ENCODE measurements around the gene PEX3. TPM values are rescaled to one million over a fixed set of nuclear protein-coding genes. Genes with fewer than 3 reads are reported as not detected.
"Not testable (repeated sequence)": the region's sequence is repeated elsewhere in the genome, so short reads cannot be mapped to it uniquely, and the experiment has no call there.

The PEX3 gene
- polyA plus RNA-seq, 12 donors: 9.1 to 27.4 (median 19.2) TPM; not detected in 1

DNA sequence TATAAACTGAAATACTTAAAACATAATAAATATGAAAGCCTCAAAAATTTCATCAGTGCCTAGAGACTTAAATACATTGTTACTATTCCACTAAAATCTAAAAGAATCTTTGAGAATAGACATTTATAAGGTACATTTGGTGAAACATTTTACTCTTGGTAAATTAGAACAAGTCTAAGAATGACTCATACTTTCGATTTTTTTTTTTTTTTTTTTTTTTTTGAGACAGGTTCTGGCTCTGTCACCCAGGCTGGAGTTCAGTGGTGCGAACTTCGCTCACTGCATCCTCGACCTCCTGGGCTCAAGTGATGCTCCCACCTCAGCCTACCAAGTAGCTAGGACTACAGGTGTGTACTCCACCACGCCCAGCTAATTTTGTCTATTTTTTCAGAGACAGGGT is 54.5 kb downstream of the PEX3 start:
- no peak for DNase-seq

DNA sequence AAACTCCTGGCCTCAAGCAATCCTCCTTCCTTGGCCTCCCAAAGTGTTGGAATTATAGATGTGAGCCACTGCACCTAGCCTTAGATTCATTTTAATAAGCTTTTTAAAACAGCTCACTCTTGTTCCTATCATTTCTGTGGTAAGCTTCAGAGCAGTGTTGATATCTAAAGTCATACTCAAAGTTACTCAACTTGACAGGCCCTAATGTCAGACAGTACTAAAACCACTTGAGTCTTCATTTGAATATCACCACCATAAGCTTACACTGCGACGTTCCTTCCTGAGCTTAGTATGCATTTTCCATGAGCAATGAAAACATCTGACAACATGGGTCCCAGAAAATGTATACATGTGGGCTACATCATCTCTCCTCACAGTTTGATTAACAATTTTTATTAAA is 54.9 kb downstream of the PEX3 start:
- no peak for DNase-seq

DNA sequence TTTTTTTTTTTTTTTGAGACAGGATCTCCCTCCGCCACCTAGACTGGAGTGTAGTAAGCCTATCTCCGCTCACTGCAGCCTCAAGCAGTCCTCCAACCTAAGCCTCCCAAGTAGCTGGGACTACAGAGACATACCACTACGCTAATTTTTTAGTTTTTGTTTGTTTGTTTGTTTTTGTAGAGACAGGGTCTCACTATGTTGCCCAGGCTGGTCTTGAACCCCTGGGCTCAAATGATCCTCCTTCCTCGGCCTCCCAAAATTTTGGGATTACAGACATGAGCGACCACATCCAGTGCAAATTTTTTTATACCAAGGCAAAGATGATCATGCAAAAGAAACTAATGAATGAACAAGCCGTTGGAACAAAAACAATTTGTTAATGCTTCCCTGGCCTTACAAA is 55.6 kb downstream of the PEX3 start:
- DNase-seq: no peak

DNA sequence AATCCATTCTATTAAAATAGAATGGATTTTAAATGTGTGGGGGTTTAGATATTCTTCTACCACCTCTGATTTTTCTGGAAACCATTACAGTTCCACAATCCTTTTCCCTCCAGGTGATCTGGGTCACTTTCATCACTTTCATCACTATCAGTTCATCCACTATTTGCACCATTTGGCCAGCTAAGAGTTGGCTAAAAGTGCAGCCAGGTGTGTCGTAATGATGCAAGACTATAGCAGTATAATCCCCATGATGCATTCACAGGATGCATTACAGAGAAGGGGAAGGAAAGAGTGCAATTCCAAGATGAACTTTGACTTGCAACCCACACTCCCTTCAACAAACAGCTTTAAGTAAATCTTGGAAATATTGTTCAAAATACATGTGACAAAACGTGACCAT is 56.0 kb downstream of the PEX3 start:
- no peak for DNase-seq

DNA sequence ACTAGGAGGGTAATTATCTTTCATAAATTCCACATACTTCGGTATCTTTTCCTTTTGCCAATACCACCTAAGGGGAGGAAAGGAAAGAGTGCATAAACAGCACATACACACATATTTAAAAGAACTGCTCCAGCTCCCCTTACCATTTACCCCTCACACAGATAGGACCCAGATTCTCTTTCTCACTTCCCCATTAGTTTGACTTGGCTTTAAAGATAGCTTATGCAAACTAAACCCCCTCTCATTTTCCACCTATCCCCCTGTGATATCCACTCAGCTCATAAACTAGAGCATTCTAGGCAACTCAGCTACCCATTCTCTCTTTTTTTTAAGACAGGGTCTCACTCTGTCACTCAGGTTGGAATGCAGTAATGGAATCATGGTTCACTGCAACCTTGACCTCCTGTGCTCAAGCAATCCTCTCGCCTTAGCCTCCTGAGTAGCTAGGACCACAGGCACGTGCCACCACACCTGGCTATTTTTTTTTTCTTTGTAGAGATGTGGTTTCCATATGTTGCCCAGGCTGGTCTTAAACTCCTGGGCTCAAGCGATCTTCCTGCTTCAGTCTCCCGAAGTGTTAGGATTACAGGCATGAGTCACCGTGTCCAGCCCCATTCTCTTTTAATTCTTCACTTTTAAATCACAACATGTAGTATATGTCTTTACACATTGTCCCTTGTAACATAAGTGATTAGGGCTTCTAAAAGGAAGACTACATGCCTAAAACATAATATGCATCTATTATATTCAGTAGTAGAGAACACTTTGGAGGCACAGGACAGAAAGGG is 56.9 kb downstream of the PEX3 start:
- no peak for DNase-seq

DNA sequence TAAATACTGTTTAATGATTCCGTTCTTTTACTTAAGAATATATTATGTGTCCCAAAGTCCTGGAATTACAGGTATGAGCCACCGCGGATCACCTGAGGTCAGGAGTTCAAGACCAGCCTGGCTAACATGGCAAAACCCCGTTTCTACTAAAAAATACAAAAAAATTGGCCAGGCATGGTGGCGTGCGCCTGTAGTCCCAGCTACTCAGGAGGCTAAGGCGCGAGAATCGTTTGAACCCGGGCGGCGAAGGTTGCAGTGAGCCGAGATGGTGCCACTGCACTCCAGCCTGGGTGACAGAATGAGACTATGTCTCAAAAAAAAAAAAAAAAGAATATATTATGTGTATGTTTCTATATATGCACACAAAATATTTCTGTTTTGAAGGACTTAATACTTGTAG is 59.7 kb downstream of the PEX3 start:
- DNase-seq: not testable (repeated sequence)

DNA sequence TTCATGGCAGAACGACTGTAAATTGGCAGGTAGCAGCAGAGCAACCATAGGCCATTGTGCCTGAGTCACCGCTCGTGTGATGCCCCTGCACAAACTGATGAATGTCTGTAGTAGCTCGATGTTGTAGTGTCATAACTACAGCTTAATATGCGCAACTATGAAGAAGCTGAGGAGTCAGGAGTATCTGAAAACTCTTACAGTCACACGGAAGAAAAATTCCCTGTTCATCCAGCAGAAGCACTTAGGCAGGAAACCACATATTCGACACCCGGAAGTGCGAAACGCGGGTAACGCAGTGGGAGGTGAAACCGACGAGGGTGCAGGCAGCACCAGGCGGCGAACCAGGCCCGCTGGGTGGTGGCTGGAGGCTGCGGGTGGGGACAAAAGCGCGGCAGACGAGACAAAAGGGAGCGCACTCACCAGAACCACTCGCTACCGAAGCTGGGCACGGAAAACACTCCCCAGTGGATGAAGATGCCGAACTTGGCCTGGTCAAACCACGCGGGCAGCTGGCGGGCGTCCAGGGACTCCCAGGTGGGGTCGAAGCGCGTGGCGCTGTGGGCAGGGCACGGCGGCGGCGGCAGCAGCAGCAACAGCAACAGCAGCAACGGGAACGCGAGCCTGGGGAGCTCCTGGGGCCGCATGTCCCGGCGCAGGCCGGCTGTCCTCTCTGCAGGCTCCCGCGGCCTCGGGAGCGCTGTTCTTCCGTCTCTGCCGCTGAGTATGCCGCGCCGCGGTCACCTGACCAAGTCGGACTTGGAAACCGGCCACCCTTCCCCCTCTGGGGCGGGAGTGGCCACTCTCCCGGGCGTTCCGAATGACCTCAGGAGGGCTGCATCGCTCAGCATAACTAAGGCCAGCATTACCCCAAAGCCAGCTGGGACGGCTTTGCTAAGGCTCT is 60.6 kb downstream of the PEX3 start, which contains the start of gene FUCA2:
Gene FUCA2 (minus strand): TSS at position 730 of the 901 bp plus-strand sequence. CDS start 86 bp downstream, at position 644.
- DNase-seq: peak; percentile 83

DNA sequence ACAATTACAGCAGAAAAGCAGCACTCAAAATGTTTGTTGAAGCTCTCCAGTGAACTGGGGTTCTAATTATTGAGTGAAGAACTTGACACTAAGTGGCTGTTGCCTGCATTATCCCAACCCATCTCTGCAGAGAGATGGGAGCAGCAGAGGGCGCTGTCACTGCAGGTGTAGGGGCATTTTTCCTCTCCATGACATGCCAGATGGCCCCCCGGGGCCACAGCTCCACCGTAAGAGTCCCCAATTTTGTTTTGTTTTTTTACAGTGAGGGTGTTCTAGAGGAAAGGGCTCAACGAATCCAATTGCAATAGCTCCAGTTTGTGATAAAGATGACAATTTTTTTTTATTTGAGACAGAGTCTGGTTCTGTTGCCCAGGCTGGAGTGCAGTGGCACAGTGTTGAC is 62.8 kb downstream of the PEX3 start:
- DNase-seq: no peak

DNA sequence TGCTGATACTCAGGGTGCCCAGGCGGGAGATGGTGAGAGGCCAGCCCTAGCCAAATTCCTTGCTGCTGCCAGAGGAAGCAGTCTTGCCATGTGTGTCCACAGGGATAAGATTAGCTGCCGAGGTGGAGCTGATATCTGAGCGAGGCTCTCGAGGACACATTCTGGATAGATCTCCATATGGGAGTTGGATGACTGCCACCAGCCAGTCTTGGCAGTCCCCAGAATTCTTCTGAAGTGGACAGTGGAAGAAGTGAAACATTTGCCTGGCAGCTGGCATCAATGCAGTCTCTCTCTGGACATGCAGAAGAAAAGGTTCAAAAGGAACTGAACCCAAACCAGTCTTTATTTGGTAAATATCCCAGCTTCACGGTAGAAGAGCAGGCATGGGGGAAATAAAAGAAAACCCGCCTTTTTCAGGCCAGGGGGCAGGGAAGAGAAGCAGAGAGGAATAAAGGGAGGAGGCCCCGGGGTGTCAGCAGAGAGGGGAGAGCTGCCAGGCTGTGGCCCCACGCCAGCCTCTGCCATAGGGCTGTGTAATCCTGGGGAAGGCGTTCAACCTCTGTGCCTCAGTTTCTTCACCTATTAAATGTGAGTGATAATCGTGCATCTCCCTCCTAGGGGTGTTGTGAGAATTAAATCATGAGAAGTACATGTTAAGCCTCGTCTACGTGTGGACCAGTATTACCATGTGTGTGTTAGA is 64.6 kb downstream of the PEX3 start:
- peak; percentile 45 for DNase-seq

DNA sequence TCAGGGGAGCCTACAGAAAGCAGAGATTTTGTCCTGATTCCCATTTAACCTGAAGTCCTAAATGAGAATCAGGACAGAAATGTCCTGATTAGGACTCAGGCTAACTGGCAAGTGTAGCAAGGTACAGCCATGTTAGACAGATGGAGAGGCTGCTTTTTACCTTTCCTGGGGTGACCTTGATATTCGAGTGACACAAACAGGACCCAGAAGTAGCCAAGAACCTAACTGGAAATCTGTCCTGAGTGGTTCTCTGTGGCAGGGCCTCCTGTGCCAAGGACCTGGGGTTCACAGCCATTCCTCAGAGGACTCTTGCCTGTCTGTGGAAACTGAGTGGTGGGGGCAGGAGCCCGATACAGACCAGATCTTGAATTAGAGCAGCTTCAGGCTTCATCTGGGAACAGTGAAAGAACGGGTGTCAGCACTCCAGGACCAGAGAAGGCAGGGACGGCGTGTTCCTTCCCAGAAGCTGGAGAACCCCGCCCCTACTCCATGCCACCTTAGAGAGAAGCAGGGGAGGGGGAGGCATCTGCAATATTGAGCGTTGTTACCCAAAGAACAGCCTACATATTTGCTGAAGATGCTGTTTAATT is 65.3 kb downstream of the PEX3 start:
- no peak for DNase-seq

DNA sequence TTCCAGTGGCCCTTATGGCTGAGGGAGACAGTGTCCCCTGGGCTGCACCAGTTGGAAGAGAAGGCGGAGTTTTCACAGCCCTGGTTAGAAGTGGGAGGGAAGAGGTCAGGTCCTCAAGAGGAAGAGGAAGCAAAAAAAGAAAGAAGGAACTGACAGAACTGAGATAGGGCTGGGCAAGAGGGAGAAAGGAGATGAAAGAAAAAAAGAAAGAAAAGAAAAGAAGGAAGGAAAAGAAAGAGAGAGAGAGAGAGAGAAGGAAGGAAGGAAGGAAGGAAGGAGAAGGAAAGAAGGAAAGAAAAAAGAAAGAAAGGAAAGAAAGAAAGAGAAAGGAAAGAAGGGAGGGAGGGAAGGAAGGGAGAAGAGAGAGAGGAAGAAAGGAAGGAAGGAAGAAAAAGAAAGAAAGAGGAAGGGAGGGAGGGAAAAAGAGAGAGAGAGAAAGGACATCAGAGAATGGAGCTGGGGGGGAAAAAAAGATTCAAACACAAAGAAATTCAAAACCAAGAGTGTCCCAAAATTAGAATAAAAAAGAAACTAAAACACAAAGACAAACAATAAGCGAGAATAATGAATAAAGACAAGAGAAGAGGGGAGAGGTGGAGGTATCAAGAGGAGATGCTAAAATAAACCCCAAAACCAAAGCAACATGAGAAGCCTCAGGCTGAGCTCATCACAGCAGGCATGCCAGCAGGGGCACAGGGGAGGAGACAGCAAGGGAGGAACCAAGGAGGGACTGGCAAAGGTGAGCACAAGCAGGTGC is 66.3 kb downstream of the PEX3 start:
- DNase-seq: no peak

DNA sequence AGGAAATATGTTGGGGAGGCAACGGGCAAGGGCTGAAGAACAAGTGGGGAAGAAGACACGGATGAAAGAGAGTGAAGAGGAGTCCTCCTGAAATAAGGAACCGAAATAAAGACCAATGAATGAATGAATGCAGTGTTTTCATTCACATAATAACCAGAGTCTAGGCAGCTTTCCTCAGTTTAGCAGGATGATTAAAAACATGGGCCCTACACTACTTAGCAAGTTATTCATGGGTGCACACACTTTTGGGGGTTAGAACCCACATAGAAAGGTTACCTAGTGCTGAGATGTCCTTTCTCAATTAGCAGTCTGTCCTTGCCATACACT is 66.8 kb downstream of the PEX3 start:
- no peak for DNase-seq

DNA sequence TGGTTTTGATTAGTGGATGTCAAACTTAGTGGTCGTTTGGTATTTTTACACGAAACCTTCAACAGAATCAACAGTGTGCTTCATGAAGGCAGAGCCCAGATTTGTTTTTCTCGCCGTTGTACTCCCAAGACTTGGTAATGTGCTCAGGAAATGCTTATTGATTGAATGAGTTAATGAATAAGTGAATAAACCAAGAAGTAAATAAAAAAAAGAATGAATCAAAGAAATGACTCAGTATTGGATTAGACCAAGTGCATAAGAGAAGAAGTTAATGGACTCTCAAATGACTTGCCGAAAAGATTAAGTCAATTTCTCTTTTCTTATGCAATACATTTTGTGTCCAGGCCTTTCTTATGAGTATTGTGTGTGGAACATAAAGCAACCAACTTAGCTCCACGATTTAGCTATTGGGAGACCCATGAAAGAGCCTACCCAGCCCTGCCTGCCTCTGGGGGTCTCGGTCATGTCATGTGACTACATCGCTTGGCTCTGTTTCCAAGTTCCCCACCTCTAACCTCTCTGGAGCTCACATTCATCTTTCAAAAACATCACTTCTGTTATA is 71.5 kb downstream of the PEX3 start:
- no peak for DNase-seq

DNA sequence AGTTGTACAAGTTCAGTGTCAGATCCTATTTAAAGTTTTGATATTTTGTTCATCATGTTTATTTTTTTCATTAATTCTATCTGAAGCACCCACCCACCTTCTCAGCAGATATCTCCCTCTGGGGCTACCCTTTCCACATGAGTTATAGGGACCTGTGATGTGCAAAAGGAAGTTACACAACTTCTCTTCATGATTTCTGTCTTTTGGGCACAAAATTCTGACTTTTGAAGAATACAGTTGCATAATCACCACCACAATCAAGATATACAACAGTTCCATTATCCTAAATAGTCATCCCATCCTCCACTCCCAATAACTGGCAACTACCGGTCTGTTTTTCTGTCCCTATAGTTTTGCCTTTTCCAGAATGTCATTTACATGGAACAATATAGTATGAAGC is 74.8 kb downstream of the PEX3 start:
- DNase-seq: no peak

DNA sequence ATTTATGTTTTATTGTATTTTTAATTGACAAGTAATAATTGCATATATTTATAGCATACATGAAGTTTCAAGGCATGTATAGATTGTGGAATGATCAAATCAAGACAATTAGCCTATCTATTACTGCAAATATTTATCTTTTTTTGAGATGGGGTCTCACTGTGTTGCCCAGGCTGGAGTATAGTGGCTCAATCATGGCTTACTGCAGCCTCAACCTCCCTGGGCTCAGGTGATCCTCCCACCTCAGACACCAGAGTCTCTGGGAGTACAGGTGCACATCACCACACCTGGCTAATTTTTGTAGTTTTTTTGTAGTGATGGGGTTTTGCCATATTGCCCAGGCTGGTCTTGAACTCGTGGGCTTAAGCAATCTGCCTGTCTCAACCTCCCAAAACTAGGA is 77.1 kb downstream of the PEX3 start:
- DNase-seq: no peak

DNA sequence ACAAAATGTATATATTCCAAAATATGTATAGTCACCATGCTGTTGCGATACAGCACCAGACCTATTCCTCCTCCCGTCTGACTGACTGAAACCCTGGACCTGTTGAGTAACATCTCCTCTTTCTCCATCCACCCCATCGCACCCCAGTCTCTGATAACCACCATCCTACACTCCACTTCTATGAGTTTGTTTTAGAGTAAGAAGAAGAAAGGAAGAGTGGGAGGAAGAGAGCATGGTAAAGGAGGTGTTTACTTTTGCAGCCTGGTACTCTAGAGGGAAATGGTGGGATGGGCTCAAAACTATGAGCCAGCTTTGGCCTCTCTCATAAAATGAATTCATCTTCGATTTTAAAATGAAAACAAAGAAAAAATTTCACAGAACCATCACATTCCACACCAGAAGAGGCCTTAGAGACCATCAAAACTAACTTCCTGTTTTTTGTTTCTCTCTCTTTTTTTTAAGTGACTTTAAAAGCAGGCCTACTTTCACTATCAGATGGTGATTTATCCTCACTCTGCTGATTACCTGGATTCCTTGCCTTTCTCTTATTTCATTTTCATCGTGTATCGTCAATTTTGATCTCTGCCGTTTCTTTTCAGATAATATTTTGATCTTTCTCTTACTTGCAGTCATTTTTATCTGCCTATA is 77.7 kb downstream of the PEX3 start:
- DNase-seq: no peak

DNA sequence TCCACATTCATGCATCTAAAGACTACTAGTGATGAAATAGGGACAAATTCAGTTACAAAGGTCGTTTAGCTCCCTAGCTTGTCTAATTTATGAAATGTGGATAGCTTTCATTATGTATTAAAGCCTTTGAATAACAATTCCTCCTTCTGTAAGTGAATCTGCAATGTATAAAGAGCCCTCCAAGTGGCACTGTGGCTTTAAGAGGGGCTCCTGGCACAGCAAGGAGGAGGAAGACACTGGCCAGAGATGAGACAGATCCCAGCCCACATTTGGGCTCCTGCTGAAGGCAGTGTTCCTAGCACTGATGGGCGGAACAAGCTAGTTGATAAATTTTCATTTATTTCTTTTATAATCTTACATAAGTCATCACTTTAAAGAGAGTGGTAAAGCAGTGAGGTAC is 78.5 kb downstream of the PEX3 start:
- no peak for DNase-seq

DNA sequence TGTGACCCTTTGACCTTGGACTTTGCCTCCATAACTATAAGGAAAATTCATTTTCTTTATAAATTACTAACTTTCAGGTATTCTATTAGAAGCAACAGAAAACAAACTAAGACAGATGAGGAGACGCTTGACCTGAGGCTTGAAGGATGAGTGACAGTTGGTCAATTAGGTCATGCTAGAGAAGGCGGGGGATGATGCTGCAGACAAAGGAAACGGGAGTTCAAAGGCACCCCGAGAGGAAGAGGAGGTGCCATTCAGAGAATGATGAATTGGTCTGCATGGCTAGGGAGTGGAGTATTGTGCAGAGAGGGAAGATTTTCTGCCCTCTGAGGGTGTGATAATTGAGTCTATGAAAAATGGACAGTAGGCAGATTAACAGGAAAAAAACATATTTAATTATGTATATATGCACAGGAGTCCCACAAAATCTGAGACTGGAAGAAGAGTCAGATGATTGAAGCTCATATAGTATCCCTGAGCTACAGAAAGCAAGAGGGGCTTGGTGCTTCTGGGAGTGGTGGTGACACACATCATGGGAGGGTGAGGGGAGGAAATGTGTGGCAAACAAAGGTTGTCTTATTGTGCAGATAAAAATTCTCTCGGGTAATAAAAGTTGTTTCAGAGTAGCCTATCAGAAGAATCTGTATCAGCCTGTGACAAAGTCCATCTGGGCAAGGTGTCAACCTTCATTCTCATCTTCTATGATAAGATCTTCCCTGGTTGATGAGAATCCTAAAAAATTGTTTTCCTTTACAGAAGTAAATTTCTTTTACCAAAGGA is 81.3 kb downstream of the PEX3 start:
- no peak for DNase-seq

DNA sequence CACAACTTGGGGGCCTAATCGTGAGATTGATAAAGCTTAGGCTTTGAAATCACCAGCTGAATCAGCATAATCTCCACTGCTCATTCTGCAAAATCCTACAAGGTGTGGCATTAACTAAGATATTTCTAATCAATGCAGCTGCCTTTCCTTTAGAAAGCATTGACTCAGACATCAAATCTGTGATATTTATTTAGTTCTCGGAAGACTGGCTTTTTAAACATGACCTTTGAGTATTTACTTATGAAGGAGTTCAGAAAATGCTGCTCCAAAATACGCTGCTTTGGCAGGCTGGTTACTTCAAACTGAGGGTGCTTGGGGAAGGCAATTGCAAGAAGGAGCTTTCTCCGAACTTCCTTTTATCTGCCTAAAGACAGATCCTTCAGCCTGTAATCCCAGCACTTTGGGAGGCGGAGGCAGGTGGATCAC is 84.6 kb downstream of the PEX3 start:
- DNase-seq: no peak

DNA sequence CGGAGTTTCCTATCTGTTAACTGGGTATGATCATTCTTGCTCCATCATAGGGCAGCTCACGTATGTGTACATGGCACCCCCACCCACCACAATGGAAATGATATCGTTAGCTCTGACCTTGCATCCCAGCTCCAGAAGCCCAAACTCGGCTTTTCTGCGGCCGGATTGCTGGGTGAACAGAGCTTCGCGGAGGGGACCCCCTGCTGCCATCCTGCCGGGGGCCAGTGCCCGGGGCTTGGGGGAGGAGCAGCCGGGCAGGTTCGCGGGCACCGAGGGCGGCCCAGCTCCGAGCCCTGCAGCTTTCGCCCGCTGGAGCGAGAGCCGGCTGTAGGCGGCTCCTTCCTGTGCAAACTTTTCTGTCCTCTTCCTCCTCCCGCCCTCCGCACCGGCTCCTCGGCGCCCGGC is 85.9 kb downstream of the PEX3 start:
- peak; percentile 31 for DNase-seq
